NT2/D1 (cell line): ENCODE measurements around the gene GPR82.

ENCODE experiments used
- SUZ12 ChIP-seq: IDR thresholded peaks from 2 replicates; pipeline ENCODE4 v1.6.1; 2011; ENCODE audit not compliant: insufficient read length, insufficient read depth; ENCODE audit errors: extremely low read depth
- YY1 ChIP-seq: IDR thresholded peaks from 2 replicates; pipeline ENCODE4 v1.6.1; 2011; ENCODE audit not compliant: insufficient read length, insufficient read depth
- ZNF274 ChIP-seq: IDR thresholded peaks from 2 replicates; pipeline ENCODE4 v1.6.1; 2011; ENCODE audit warnings: mild to moderate bottlenecking, low read depth, low read length

GRCh38 chrX:41711021-41711667, 12.8 kb upstream of the GPR82 start:
- TF ChIP-seq ZNF274 (no peak), YY1 (no peak), SUZ12 (no peak)
